Neural progenitor cell (in vitro differentiated cells): ENCODE results near the gene ATAT1. TPM values are rescaled to one million over a fixed set of nuclear protein-coding genes. Genes with fewer than 3 reads are reported as not detected.

Experiments
- DNase-seq: peaks from one replicate; pipeline ENCODE4 v3.0.0-alpha.2; 2016; ENCODE audit warnings: low spot score
- H2AFZ ChIP-seq: fragments of 200-600 bp; sonication (generic); replicated peaks from 2 replicates; pipeline ENCODE4 v1.6.1; 2016; ENCODE audit warnings: antibody characterized with exemption
- H3F3A ChIP-seq: fragments of 200-600 bp; sonication (generic); 2 replicates; pipeline ENCODE4 v1.6.1; 2016; ENCODE audit warnings: antibody characterized with exemption, low read depth
- H3K27ac ChIP-seq: fragments of 200-600 bp; sonication (generic); 2 replicates; pipeline ENCODE4 v1.5.1; 2016; ENCODE audit warnings: mild to moderate bottlenecking
- H3K27me3 ChIP-seq: fragments of 200-600 bp; sonication (generic); 2 replicates; pipeline ENCODE4 v1.6.1; 2016; ENCODE audit warnings: mild to moderate bottlenecking, moderate library complexity
- H3K36me3 ChIP-seq: fragments of 200-600 bp; sonication (generic); 2 replicates; pipeline ENCODE4 v1.5.1; 2016
- H3K4me1 ChIP-seq: fragments of 200-600 bp; sonication (generic); 2 replicates; pipeline ENCODE4 v1.6.1; 2016; ENCODE audit warnings: mixed run types
- H3K4me2 ChIP-seq: fragments of 200-600 bp; sonication (generic); 2 replicates; pipeline ENCODE4 v1.6.1; 2016
- H3K4me3 ChIP-seq: fragments of 200-600 bp; sonication (generic); 2 replicates; pipeline ENCODE4 v1.5.1; 2016
- H3K79me2 ChIP-seq: fragments of 200-600 bp; sonication (generic); 2 replicates; pipeline ENCODE4 v1.6.1; 2016; ENCODE audit warnings: low read depth
- H3K9ac ChIP-seq: fragments of 200-600 bp; sonication (generic); 2 replicates; pipeline ENCODE4 v1.6.1; 2016
- H3K9me3 ChIP-seq: fragments of 200-600 bp; sonication (generic); 2 replicates; pipeline ENCODE4 v1.5.1; 2016; ENCODE audit warnings: low read depth
- H4K20me1 ChIP-seq: fragments of 200-600 bp; sonication (generic); 2 replicates; pipeline ENCODE4 v1.6.1; 2016; ENCODE audit warnings: low read depth
- H3K27ac Mint-ChIP-seq: 3 replicates; pipeline ENCODE4 v1.8.0; 2021; ENCODE audit warnings: mixed read lengths
- H3K27me3 Mint-ChIP-seq: 2 replicates; pipeline ENCODE4 v1.8.0; 2022; ENCODE audit warnings: low read depth, mild to moderate bottlenecking, inconsistent platforms, moderate library complexity, mixed read lengths; ENCODE audit not compliant: insufficient read depth
- H3K36me3 Mint-ChIP-seq: 3 replicates; pipeline ENCODE4 v1.8.0; 2021; ENCODE audit warnings: mixed read lengths
- H3K4me1 Mint-ChIP-seq: 3 replicates; pipeline ENCODE4 v1.8.0; 2021; ENCODE audit warnings: mixed read lengths
- H3K4me3 Mint-ChIP-seq: 3 replicates; pipeline ENCODE4 v1.8.0; 2021; ENCODE audit warnings: mild to moderate bottlenecking, moderate library complexity, mixed read lengths
- H3K9me3 Mint-ChIP-seq: 3 replicates; pipeline ENCODE4 v1.8.0; 2020; ENCODE audit warnings: mixed read lengths
- EZH2 ChIP-seq: fragments of 200-600 bp; sonication (generic); IDR thresholded peaks from 2 replicates; pipeline ENCODE4 v1.6.1; 2017; ENCODE audit warnings: antibody characterized with exemption, mild to moderate bottlenecking, moderate library complexity
- EZH2phosphoT487 ChIP-seq: fragments of 200-600 bp; sonication (generic); IDR thresholded peaks from 2 replicates; pipeline ENCODE4 v1.6.1; 2017; ENCODE audit warnings: antibody characterized with exemption
- total RNA-seq: library from RNA; depleted of rRNA; stranded (reverse); fragments of >200 nt; gene quantifications from 2 replicates; pipeline ENCODE4 v1.2.3, GENCODE V29; 2015; ENCODE audit warnings: low replicate concordance
- TF ChIP-seq, protein P1 (sequence below): fragments of 200-600 bp; sonication (generic); IDR thresholded peaks from 2 replicates; pipeline ENCODE4 v1.5.1; 2017; ENCODE audit warnings: antibody characterized with exemption, mild to moderate bottlenecking

ATAT1 gene
- total RNA-seq, 1 donor from 2014 or later, result 17.9 TPM

DNA sequence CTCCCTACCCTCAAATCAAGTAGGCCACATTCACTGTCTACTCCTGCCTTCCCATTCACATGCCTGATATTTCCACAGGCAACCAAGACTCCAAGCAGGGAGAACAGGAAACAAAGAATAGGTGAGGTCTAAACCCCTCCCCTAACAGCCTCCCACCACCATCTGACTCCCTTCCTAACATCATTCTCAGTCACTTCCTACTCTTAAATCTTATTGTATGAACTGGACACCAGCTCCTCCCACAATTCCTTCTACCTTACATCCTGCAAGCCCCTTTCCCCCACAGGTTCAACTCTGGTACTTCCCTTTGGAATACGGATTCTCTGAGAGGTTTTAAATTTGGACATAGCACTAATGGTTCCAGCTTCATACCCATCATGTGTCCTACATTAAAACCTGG lies 19.3 kb downstream of the ATAT1 start:
- Mint-ChIP-seq H3K9me3 (no peaks in the 10 kb centered on the region), H3K36me3 (peaks cover 23% of the 10 kb centered on the region), H3K27ac (no peak overlapping the region), H3K27me3 (peaks cover 5% of the 10 kb centered on the region), H3K4me3 (peak overlapping the region; percentile 92), H3K4me1 (peaks cover 16% of the 10 kb centered on the region)
- no peak overlapping the region for H3K27ac ChIP-seq
- H3K9ac ChIP-seq, result peak overlapping the region; percentile 21
- no peaks in the 10 kb centered on the region for H3K27me3 ChIP-seq
- H3K4me1 ChIP-seq, result peaks cover 10% of the 10 kb centered on the region
- H3K4me2 ChIP-seq, result peak overlapping the region; percentile 78
- H3F3A ChIP-seq, result peaks cover 15% of the 10 kb centered on the region
- peaks cover 17% of the 10 kb centered on the region for H4K20me1 ChIP-seq
- TF ChIP-seq EZH2phosphoT487 (no peak), EZH2 (no peak)
- TF ChIP-seq, protein P1, sequence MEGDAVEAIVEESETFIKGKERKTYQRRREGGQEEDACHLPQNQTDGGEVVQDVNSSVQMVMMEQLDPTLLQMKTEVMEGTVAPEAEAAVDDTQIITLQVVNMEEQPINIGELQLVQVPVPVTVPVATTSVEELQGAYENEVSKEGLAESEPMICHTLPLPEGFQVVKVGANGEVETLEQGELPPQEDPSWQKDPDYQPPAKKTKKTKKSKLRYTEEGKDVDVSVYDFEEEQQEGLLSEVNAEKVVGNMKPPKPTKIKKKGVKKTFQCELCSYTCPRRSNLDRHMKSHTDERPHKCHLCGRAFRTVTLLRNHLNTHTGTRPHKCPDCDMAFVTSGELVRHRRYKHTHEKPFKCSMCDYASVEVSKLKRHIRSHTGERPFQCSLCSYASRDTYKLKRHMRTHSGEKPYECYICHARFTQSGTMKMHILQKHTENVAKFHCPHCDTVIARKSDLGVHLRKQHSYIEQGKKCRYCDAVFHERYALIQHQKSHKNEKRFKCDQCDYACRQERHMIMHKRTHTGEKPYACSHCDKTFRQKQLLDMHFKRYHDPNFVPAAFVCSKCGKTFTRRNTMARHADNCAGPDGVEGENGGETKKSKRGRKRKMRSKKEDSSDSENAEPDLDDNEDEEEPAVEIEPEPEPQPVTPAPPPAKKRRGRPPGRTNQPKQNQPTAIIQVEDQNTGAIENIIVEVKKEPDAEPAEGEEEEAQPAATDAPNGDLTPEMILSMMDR, result no peak
- H3K36me3 ChIP-seq, result no peaks in the 10 kb centered on the region
- peak overlapping the region; percentile 75 for H3K4me3 ChIP-seq
- no peak overlapping the region for H2AFZ ChIP-seq
- no peaks in the 10 kb centered on the region for H3K9me3 ChIP-seq
- DNase-seq, result no peak
- peaks cover 30% of the 10 kb centered on the region for H3K79me2 ChIP-seq

DNA sequence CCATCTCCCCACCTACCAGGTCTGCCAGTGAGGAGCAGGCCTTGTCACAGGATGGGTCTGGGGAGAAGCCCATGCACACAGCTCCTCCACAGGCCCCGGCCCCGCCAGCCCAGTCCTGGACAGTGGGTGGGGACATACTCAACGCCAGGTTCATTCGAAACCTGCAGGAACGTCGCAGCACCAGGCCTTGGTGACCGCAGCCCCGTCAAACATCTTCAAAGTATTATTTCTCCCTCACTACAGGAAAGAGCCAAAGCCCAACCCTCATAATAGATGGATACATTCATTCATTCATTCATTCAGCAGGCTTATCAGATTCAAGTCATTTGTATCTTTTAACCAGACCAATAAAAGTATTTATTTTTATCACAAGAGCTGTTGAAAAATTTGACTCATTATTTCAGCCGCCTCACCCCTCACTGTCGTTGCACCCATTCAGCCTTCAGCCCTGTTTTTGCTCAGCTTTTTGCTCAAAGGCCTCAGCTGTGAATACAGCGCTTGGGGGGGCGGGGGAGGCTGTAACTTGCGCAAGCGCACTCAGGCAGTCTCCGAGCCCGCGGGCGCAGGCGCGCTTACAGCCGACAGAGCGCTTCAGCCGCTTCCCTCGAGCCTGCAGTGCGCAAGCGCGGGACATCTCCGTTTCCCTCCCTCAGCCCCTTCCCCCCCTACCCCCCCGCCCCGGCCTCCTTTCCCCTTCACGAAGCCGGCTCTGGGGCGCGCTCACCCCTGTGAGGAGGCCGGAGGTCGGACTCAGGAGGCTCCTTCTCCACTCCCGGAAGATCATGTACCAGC lies 20.0 kb downstream of the ATAT1 start, which contains the start of gene C6orf136:
TSS of gene C6orf136 (plus strand) at position 684 of the 792 bp plus-strand sequence. CDS start at position 783, 99 bp downstream.
- TF ChIP-seq EZH2phosphoT487, result no peak
- no peak for TF ChIP-seq EZH2
- TF ChIP-seq, protein P1, result no peak
- peak within 1 kb of the TSS; percentile 75 for H3K4me3 ChIP-seq
- peak within 1 kb of the TSS; percentile 22 for H3K9ac ChIP-seq
- peaks cover 13% of the 10 kb centered on the region for H4K20me1 ChIP-seq
- peak within 1 kb of the TSS; percentile 92 for H3K4me3 Mint-ChIP-seq
- peaks cover 16% of the 10 kb centered on the region for H3K4me1 Mint-ChIP-seq
- peaks cover 5% of the 10 kb centered on the region for H3K27me3 Mint-ChIP-seq
- H3K27me3 ChIP-seq, result no peaks in the 10 kb centered on the region
- no peaks in the 10 kb centered on the region for H3K9me3 ChIP-seq
- H3K4me1 ChIP-seq, result peaks cover 10% of the 10 kb centered on the region
- peak within 1 kb of the TSS; percentile 78 for H3K4me2 ChIP-seq
- peak within 1 kb of the TSS; percentile 78 for H2AFZ ChIP-seq
- no peaks in the 10 kb centered on the region for H3K36me3 ChIP-seq
- H3K79me2 ChIP-seq, result peaks cover 30% of the 10 kb centered on the region
- peak; percentile 97 for DNase-seq
- H3F3A ChIP-seq, result peaks cover 15% of the 10 kb centered on the region
- H3K27ac Mint-ChIP-seq, result no peak within 1 kb of the TSS
- no peak within 1 kb of the TSS for H3K27ac ChIP-seq
- H3K36me3 Mint-ChIP-seq, result peaks cover 24% of the 10 kb centered on the region
- no peaks in the 10 kb centered on the region for H3K9me3 Mint-ChIP-seq

DNA sequence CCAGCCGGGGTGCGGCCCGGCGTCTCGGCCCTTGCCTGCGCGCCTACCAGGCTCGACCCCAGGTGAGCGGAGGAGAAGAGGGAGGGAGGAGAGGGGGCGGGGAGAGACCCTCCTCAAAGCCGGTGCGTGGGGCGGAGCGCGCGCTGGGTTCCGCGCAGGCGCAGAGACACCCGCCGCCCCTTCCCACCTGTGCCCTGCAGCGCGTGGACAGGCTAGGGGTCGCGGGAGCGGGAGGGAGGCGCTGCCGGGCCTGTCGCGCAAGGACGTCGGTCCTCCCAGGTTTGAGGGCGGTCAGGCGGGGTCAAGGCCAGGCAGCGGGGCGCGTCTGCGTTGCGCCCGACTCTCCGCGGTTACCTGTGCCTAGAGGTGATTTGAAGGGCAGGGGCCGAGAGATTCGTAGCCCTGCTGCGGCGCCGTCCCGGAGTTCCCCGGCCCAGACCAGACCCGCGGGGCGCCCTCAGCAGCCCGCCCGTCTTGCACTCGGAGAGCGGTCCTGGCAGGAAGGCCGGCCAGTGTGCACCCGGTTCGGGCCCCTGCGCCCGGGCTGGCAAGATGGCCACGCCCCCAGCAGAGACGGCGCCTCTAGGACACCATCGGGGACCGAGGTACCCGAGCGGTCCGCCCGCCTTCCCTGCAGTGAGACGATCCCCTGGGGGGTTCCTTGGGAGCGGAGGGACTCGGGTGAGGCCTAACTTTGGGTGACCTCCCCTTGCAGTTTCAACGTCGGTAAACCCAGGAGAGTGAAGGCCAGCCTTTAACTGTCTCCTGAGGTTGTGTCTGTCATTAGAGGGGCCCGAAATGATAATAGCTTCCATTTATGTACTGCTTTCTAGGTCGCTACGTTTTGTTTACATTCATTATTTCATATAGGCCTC lies 20.8 kb downstream of the ATAT1 start:
- Histone ChIP-seq H3K27me3 (no peaks in the 10 kb centered on the region), H3K9me3 (no peaks in the 10 kb centered on the region), H3K4me2 (peak overlapping the region; percentile 78), H3K4me3 (peak overlapping the region; percentile 75), H3F3A (peaks cover 15% of the 10 kb centered on the region), H3K9ac (peak overlapping the region; percentile 22), H3K79me2 (peaks cover 30% of the 10 kb centered on the region), H3K36me3 (no peaks in the 10 kb centered on the region), H2AFZ (peak overlapping the region; percentile 78), H3K27ac (no peak overlapping the region), H3K4me1 (peaks cover 10% of the 10 kb centered on the region), H4K20me1 (peaks cover 13% of the 10 kb centered on the region)
- Mint-ChIP-seq H3K4me3 (peak overlapping the region; percentile 92), H3K27me3 (peaks cover 5% of the 10 kb centered on the region), H3K9me3 (no peaks in the 10 kb centered on the region), H3K36me3 (peaks cover 26% of the 10 kb centered on the region), H3K4me1 (peaks cover 16% of the 10 kb centered on the region), H3K27ac (no peak overlapping the region)
- peak; percentile 87 for DNase-seq
- no peak for TF ChIP-seq EZH2phosphoT487
